A673 (cell line): Measurements from ENCODE around the gene GRIK3. TPM values are rescaled to one million over a fixed set of nuclear protein-coding genes. Genes with fewer than 3 reads are reported as not detected.

Experiments used
- BruUV-seq: library from RNA; stranded (reverse); fragments of 400-500 nt; replicated peaks from 2 replicates; lab custom pipeline; 2021; lab: Mats Ljungman, UMichigan
- CTCF ChIA-PET: fragments of 300-600 bp; sonication (Branson Sonifier 250); formaldehyde crosslinking; loops from one replicate; lab custom pipeline; 2022; ENCODE audit warnings: antibody characterized with exemption; lab: Charles Lee
- POLR2A ChIA-PET: fragments of 300-600 bp; sonication (Branson Sonifier 250); formaldehyde crosslinking; loops from one replicate; lab custom pipeline; 2022; ENCODE audit warnings: antibody characterized with exemption; ENCODE audit not compliant: low non-redundant PET; lab: Charles Lee
- DNase-seq: peaks from one replicate; pipeline ENCODE4 v3.0.0-alpha.2; 2015; ENCODE audit warnings: low spot score
- H3K27ac ChIP-seq: fragments of 200-600 bp; sonication (generic); 2 replicates; pipeline ENCODE4 v1.5.1; 2016; ENCODE audit warnings: mixed run types, low read depth, mild to moderate bottlenecking, mixed read lengths, antibody characterized with exemption, low read length; ENCODE audit not compliant: poor library complexity, severe bottlenecking
- H3K27me3 ChIP-seq: fragments of 200-600 bp; sonication (generic); replicated peaks from 2 replicates; pipeline ENCODE4 v1.6.1; 2017; ENCODE audit warnings: mixed run types, low read depth, mild to moderate bottlenecking, mixed read lengths, antibody characterized with exemption, low read length; ENCODE audit not compliant: insufficient read depth, poor library complexity
- H3K36me3 ChIP-seq: fragments of 200-600 bp; sonication (generic); 2 replicates; pipeline ENCODE4 v1.6.1; 2016; ENCODE audit warnings: mixed run types, mild to moderate bottlenecking, mixed read lengths, antibody characterized with exemption, low read length; ENCODE audit not compliant: insufficient read depth, poor library complexity, severe bottlenecking
- H3K4me1 ChIP-seq: fragments of 200-600 bp; sonication (generic); 2 replicates; pipeline ENCODE4 v1.6.1; 2017; ENCODE audit warnings: mixed run types, mild to moderate bottlenecking, mixed read lengths, antibody characterized with exemption, low read length; ENCODE audit not compliant: insufficient read depth, poor library complexity, severe bottlenecking
- H3K4me3 ChIP-seq: fragments of 200-600 bp; sonication (generic); 2 replicates; pipeline ENCODE4 v1.5.1; 2016; ENCODE audit warnings: low read depth, mixed run types, mild to moderate bottlenecking, mixed read lengths, low read length; ENCODE audit not compliant: poor library complexity, severe bottlenecking
- H3K9me3 ChIP-seq: fragments of 200-600 bp; sonication (generic); 2 replicates; pipeline ENCODE4 v1.6.1; 2016; ENCODE audit warnings: mixed run types, low read depth, mild to moderate bottlenecking, mixed read lengths, antibody characterized with exemption, low read length; ENCODE audit not compliant: poor library complexity, severe bottlenecking
- EZH2 ChIP-seq: fragments of 200-600 bp; sonication (generic); IDR thresholded peaks from 2 replicates; pipeline ENCODE4 v1.6.1; 2017; ENCODE audit warnings: borderline replicate concordance, low read depth, mild to moderate bottlenecking, mixed read lengths, antibody characterized with exemption, low read length; ENCODE audit not compliant: poor library complexity, severe bottlenecking
- intact Hi-C: fragments of 100-400 bp; cut with micrococcal nuclease; formaldehyde crosslinking; loops from one replicate; pipeline ENCODE4 v1.10.0; 2022; ENCODE audit not compliant: unreplicated experiment
- total RNA-seq: library from RNA; stranded (reverse); gene quantifications from 2 replicates; pipeline ENCODE4 v1.2.3, GENCODE V29; 2021
- TF ChIP-seq, protein P1 (sequence below): fragments of 300-800, 200-600 bp; sonication (generic); conservative IDR thresholded peaks from 2 replicates; pipeline ENCODE4 v1.5.1; 2017; ENCODE audit warnings: low read depth, mild to moderate bottlenecking, antibody characterized with exemption, low read length, moderate library complexity, mixed read lengths

The GRIK3 gene
- total RNA-seq, 1 experiment from 2014 or later: 0.17 TPM

DNA sequence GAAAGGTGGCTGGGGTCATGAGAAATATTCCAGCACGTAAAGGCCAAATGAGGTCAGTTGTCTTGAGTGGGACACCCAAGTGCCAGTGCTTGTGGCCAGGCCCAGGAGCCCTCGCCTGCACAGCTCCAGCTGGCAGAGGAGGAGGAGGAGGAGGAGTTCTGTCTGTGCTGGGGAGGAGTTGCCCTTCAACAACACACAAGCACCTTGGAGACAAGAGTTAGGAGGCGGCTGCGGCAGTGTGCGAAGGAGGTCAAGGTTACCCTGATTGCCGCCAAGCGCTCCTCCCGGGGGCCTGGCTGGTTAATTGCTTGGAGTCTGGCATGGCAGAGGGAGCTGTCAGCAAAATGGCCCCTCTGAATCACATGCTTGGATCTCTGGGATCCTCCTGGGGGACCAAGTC is 45.1 kb downstream of the GRIK3 start:
- no peak overlapping the region for H3K27ac ChIP-seq
- ChIA-PET POLR2A (no interaction called here), CTCF (no interaction called here)
- H3K9me3 ChIP-seq: no peaks in the 10 kb centered on the region
- TF ChIP-seq EZH2: no peak
- TF ChIP-seq, protein P1, sequence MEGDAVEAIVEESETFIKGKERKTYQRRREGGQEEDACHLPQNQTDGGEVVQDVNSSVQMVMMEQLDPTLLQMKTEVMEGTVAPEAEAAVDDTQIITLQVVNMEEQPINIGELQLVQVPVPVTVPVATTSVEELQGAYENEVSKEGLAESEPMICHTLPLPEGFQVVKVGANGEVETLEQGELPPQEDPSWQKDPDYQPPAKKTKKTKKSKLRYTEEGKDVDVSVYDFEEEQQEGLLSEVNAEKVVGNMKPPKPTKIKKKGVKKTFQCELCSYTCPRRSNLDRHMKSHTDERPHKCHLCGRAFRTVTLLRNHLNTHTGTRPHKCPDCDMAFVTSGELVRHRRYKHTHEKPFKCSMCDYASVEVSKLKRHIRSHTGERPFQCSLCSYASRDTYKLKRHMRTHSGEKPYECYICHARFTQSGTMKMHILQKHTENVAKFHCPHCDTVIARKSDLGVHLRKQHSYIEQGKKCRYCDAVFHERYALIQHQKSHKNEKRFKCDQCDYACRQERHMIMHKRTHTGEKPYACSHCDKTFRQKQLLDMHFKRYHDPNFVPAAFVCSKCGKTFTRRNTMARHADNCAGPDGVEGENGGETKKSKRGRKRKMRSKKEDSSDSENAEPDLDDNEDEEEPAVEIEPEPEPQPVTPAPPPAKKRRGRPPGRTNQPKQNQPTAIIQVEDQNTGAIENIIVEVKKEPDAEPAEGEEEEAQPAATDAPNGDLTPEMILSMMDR: no peak
- no peak for DNase-seq
- H3K4me1 ChIP-seq: no peaks in the 10 kb centered on the region
- no peak overlapping the region for H3K4me3 ChIP-seq
- H3K27me3 ChIP-seq: peaks cover 3% of the 10 kb centered on the region
- no TSS peak for BruUV-seq
- H3K36me3 ChIP-seq: no peaks in the 10 kb centered on the region
- intact Hi-C loops: no loop called here

DNA sequence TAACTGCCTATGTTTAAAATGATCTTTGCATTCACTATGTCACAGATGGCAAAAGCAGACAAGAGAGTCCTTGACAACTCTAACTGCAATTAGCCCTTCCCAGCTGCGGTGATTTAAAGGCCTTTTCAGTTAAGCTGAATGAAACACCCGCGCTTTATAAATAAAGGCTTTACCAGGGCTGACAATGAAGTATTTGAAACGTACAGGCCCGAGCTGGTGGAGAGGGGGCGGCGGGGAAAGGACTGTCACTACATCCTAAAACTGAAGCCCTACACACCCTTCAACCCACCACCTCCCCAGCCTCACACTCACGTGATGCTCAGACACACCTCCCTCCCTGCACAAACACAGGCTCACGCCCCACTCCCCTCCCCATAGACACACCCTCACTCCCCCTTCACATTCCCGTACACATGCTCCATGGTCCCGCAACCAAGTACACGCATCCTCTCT is 45.5 kb downstream of the GRIK3 start:
- ChIA-PET CTCF (no interaction called here), POLR2A (no interaction called here)
- H3K27ac ChIP-seq: no peak overlapping the region
- H3K9me3 ChIP-seq: no peaks in the 10 kb centered on the region
- peaks cover 5% of the 10 kb centered on the region for H3K27me3 ChIP-seq
- H3K4me3 ChIP-seq: no peak overlapping the region
- H3K36me3 ChIP-seq: no peaks in the 10 kb centered on the region
- no TSS peak for BruUV-seq
- H3K4me1 ChIP-seq: no peaks in the 10 kb centered on the region
- DNase-seq: no peak
- intact Hi-C loops: no loop called here
- TF ChIP-seq, protein P1: no peak
- no peak for TF ChIP-seq EZH2

DNA sequence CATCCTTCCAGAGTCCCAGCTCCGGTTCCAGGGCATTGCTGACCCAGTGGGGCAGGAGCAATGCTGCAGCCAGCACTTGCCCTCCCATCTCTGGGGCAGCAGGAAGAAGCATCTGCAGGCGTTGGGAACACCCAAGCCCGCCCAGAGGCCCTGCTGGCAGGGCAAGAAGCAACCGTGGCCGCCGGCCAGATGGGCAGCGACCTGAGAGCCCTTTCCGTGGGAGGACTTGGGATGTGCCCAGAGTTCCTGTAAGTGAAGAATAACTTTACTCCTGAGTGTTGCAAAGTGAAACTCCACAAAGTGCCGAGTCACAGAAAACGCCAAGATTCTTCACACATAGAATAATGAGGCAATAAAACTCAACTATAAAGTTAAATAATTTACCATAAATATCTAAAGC is 46.0 kb downstream of the GRIK3 start:
- Histone ChIP-seq H3K36me3 (no peaks in the 10 kb centered on the region), H3K27ac (no peak overlapping the region), H3K27me3 (peaks cover 5% of the 10 kb centered on the region), H3K4me3 (no peak overlapping the region), H3K9me3 (no peaks in the 10 kb centered on the region), H3K4me1 (no peaks in the 10 kb centered on the region)
- DNase-seq: no peak
- intact Hi-C loops: no loop called here
- TF ChIP-seq EZH2: no peak
- TF ChIP-seq, protein P1: no peak
- ChIA-PET CTCF (no interaction called here), POLR2A (no interaction called here)
- BruUV-seq: no TSS peak
